Right atrium auricular region (tissue), 2 donors: ENCODE data around the gene CRHR1. TPM values are rescaled to one million over a fixed set of nuclear protein-coding genes. Genes with fewer than 3 reads are reported as not detected.

ENCODE experiments used
- DNase-seq: peaks from one replicate; pipeline ENCODE4 v3.0.0-alpha.2; 2019; ENCODE audit warnings: low spot score
- H3K27ac ChIP-seq, 2 donors: fragments of 200-600 bp; sonication (generic); 1 replicate in 1 of 2; 2 replicates in 1 of 2; pipeline ENCODE4 v1.5.1; 2016 to 2019
- H3K27me3 ChIP-seq, 2 donors: fragments of 200-600 bp; sonication (generic); one replicate each; pipeline versions ENCODE4 v1.5.1 to v1.6.0; 2017 to 2019
- H3K36me3 ChIP-seq: fragments of 200-600 bp; sonication (generic); one replicate; pipeline ENCODE4 v1.5.1; 2016
- H3K4me1 ChIP-seq, 2 donors: fragments of 200-600 bp; sonication (generic); one replicate each; pipeline versions ENCODE4 v1.5.1 to v1.6.0; 2017 to 2019
- H3K4me3 ChIP-seq, 2 donors: fragments of 200-600 bp; sonication (generic); 1 replicate in 1 of 2; 2 replicates in 1 of 2; pipeline ENCODE4 v1.5.1; 2017 to 2019; ENCODE audit warnings: mild to moderate bottlenecking in 1 of 2, moderate library complexity in 1 of 2
- H3K9me3 ChIP-seq, 2 donors: fragments of 200-600 bp; sonication (generic); one replicate each; pipeline ENCODE4 v1.5.1; 2019
- CTCF ChIP-seq, 2 donors: fragments of 200-600 bp; sonication (generic); IDR thresholded peaks; one replicate each; pipeline ENCODE4 v1.5.1; 2019; ENCODE audit warnings: antibody characterized with exemption in 2 of 2
- total RNA-seq, 2 donors: library from RNA; depleted of rRNA; stranded (reverse); fragments of >200 nt; gene quantifications; one replicate each; pipeline ENCODE4 v1.1.0, GENCODE V29; 2016

The CRHR1 gene
- total RNA-seq, 2 donors from 2014 or later: not detected

- no peak overlapping the region for H3K4me3 ChIP-seq
- no peak overlapping the region for H3K27ac ChIP-seq
- no peaks in the 10 kb centered on the region for H3K27me3 ChIP-seq
- no peaks in the 10 kb centered on the region for H3K4me1 ChIP-seq
- H3K9me3 ChIP-seq: no peaks in the 10 kb centered on the region
- DNase-seq: no peak
- TF ChIP-seq CTCF (IDR thresholded peaks at IDR 0.05): no peak
- no peaks in the 10 kb centered on the region for H3K36me3 ChIP-seq
These were observed 83.6 kb downstream of the CRHR1 start for GRCh38 chr17:45867702-45868101.

GRCh38 chr17:45868276-45868675 is 84.2 kb downstream of the CRHR1 start:
- TF ChIP-seq CTCF (IDR thresholded peaks at IDR 0.05): no peak
- Histone ChIP-seq H3K4me1 (no peaks in the 10 kb centered on the region), H3K9me3 (no peaks in the 10 kb centered on the region), H3K27ac (no peak overlapping the region), H3K27me3 (no peaks in the 10 kb centered on the region), H3K4me3 (no peak overlapping the region), H3K36me3 (no peaks in the 10 kb centered on the region)
- DNase-seq: no peak

- Histone ChIP-seq H3K9me3 (no peaks in the 10 kb centered on the region), H3K27me3 (no peaks in the 10 kb centered on the region), H3K4me3 (no peak overlapping the region), H3K36me3 (no peaks in the 10 kb centered on the region), H3K27ac (no peak overlapping the region), H3K4me1 (no peaks in the 10 kb centered on the region)
- no peak for DNase-seq
- no peak for TF ChIP-seq CTCF (IDR thresholded peaks at IDR 0.05)
These were observed 85.7 kb downstream of the CRHR1 start for GRCh38 chr17:45869676-45870341.

GRCh38 chr17:45870342-45870974 is 86.3 kb downstream of the CRHR1 start:
- no peak for DNase-seq
- H3K9me3 ChIP-seq: no peaks in the 10 kb centered on the region
- TF ChIP-seq CTCF (IDR thresholded peaks at IDR 0.05): no peak
- H3K4me3 ChIP-seq: no peak overlapping the region
- H3K36me3 ChIP-seq: no peaks in the 10 kb centered on the region
- H3K27ac ChIP-seq: no peak overlapping the region
- no peaks in the 10 kb centered on the region for H3K4me1 ChIP-seq
- no peaks in the 10 kb centered on the region for H3K27me3 ChIP-seq

DNA sequence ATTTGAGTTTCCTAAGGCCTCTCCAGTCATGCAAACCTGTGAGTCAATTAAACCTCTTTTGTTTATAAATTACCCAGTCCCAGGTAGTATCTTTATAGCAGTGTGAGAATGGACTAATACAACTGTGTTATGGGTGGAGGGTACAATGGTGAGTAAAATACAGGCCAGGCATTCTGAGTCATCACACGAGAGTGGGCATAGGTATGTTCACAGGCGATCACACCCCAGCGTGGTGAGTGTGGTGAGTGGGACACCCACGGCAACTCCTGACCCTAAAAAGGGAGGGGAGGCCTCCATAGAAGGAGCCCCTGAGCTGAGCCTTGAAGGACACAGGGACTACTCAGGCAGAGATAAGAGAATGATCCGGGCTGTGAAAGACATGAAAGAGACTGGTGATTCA is 87.6 kb downstream of the CRHR1 start:
- TF ChIP-seq CTCF (IDR thresholded peaks at IDR 0.05): no peak
- H3K4me1 ChIP-seq: no peaks in the 10 kb centered on the region
- H3K9me3 ChIP-seq: no peaks in the 10 kb centered on the region
- H3K36me3 ChIP-seq: no peaks in the 10 kb centered on the region
- no peak overlapping the region for H3K27ac ChIP-seq
- H3K4me3 ChIP-seq: no peak overlapping the region
- no peaks in the 10 kb centered on the region for H3K27me3 ChIP-seq
- DNase-seq: no peak

DNA sequence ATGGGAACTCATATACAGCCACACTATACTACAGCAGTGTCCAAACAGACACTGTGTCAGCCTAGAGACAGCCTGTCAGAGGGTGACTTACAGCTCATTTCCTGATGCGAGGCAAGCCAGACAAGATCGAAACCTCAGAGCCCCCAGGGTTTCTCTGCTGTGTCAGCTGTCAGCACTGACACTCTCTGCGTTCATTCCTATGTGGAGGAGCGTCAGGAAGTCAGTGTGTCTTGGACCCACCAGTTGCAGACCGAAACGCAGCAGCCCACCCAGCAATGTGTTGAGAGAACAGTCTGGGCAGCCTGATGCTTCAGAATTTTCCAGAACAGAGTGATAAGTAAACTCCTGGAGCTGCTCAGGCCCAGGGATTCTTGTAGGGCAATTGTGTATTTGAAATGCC is 89.6 kb downstream of the CRHR1 start:
- Histone ChIP-seq H3K9me3 (no peaks in the 10 kb centered on the region), H3K4me1 (no peaks in the 10 kb centered on the region), H3K36me3 (no peaks in the 10 kb centered on the region), H3K27me3 (no peaks in the 10 kb centered on the region), H3K4me3 (no peak overlapping the region), H3K27ac (no peak overlapping the region)
- TF ChIP-seq CTCF (IDR thresholded peaks at IDR 0.05): no peak
- no peak for DNase-seq
